ENCODE data around the gene KLF15.

The KLF15 gene

GRCh38 chr3:126356373-126357264, 589 bp downstream of the KLF15 start:
- H3K4me3 ChIP-seq (replicated peaks; ENCODE audit: low read depth, low read length) = peak overlapping the region; percentile 48
- no peak for DNase-seq (ENCODE audit: extremely low read depth, low read depth)
- TF ChIP-seq CTCF (IDR thresholded peaks at IDR 0.05; ENCODE audit: low read depth, low read length, missing control alignments) = no peak

GRCh38 chr3:126355777-126356372, 1.3 kb downstream of the KLF15 start:
- H3K4me3 ChIP-seq (replicated peaks; ENCODE audit: low read depth, low read length) = peak overlapping the region; percentile 48
- TF ChIP-seq CTCF (IDR thresholded peaks at IDR 0.05; ENCODE audit: low read depth, low read length, missing control alignments) = no peak
- peak; percentile 33 for DNase-seq (ENCODE audit: extremely low read depth, low read depth)

- no peak for TF ChIP-seq CTCF (IDR thresholded peaks at IDR 0.05; ENCODE audit: low read depth, low read length, missing control alignments)
- DNase-seq (ENCODE audit: extremely low read depth, low read depth) = no peak
- peak overlapping the region; percentile 48 for H3K4me3 ChIP-seq (replicated peaks; ENCODE audit: low read depth, low read length)
Measured at GRCh38 chr3:126355251-126355650, 2.0 kb downstream of the KLF15 start.

GRCh38 chr3:126354776-126355175, 2.4 kb downstream of the KLF15 start:
- H3K4me3 ChIP-seq (replicated peaks; ENCODE audit: low read depth, low read length) = no peak overlapping the region
- no peak for DNase-seq (ENCODE audit: extremely low read depth, low read depth)
- TF ChIP-seq CTCF (IDR thresholded peaks at IDR 0.05; ENCODE audit: low read depth, low read length, missing control alignments) = no peak

GRCh38 chr3:126353694-126354321, 3.4 kb downstream of the KLF15 start:
- no peak for DNase-seq (ENCODE audit: extremely low read depth, low read depth)
- TF ChIP-seq CTCF (IDR thresholded peaks at IDR 0.05; ENCODE audit: low read depth, low read length, missing control alignments) = no peak
- H3K4me3 ChIP-seq (replicated peaks; ENCODE audit: low read depth, low read length) = no peak overlapping the region

GRCh38 chr3:126352476-126353454, 4.4 kb downstream of the KLF15 start:
- no peak for TF ChIP-seq CTCF (IDR thresholded peaks at IDR 0.05; ENCODE audit: low read depth, low read length, missing control alignments)
- DNase-seq (ENCODE audit: extremely low read depth, low read depth) = no peak
- H3K4me3 ChIP-seq (replicated peaks; ENCODE audit: low read depth, low read length) = no peak overlapping the region
